ENCODE data around the gene TULP4.

TULP4 gene

GRCh38 chr6:158418501-158418900 is 106.2 kb downstream of the TULP4 start:
- no peak overlapping the region for H3K27ac ChIP-seq
- TF ChIP-seq ZFX (IDR thresholded peaks at IDR 0.05; ENCODE audit: borderline replicate concordance) (no peak), CTCF (IDR thresholded peaks at IDR 0.05) (no peak)

GRCh38 chr6:158419339-158419909 is 107.2 kb downstream of the TULP4 start:
- TF ChIP-seq CTCF (IDR thresholded peaks at IDR 0.05), result no peak
- TF ChIP-seq ZFX (IDR thresholded peaks at IDR 0.05; ENCODE audit: borderline replicate concordance), result no peak
- H3K27ac ChIP-seq, result no peak overlapping the region

DNA sequence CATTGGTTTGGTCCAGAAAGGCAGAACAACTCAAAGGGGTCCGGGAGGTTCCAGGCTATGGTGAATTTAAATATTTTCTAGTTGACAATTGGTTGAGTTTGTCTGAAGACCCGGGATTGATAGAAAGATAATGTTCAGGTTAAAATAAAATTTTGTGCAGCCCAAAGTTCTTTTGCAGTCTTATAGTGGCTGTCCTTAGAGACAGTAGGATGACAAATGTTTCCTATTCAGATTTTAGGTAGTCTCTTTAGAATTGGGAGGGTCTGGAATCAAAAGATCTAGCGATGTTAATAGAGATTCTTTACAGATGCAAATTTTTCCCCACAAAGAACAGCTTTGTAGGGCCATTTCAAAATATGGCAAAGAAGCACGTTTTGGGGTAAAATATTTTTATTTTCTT is 109.1 kb downstream of the TULP4 start:
- TF ChIP-seq ZFX (IDR thresholded peaks at IDR 0.05; ENCODE audit: borderline replicate concordance), result no peak
- TF ChIP-seq CTCF (IDR thresholded peaks at IDR 0.05), result no peak
- no peak overlapping the region for H3K27ac ChIP-seq

- no peak overlapping the region for H3K27ac ChIP-seq
- TF ChIP-seq CTCF (IDR thresholded peaks at IDR 0.05) (no peak), ZFX (IDR thresholded peaks at IDR 0.05; ENCODE audit: borderline replicate concordance) (no peak)
Measured at GRCh38 chr6:158422629-158423238, 110.5 kb downstream of the TULP4 start.

GRCh38 chr6:158431036-158431435 is 118.8 kb downstream of the TULP4 start:
- no peak overlapping the region for H3K27ac ChIP-seq
- TF ChIP-seq ZFX (IDR thresholded peaks at IDR 0.05; ENCODE audit: borderline replicate concordance) (no peak), CTCF (IDR thresholded peaks at IDR 0.05) (no peak)

GRCh38 chr6:158431560-158431959 is 119.3 kb downstream of the TULP4 start:
- TF ChIP-seq CTCF (IDR thresholded peaks at IDR 0.05), result no peak
- no peak for TF ChIP-seq ZFX (IDR thresholded peaks at IDR 0.05; ENCODE audit: borderline replicate concordance)
- H3K27ac ChIP-seq, result no peak overlapping the region

DNA sequence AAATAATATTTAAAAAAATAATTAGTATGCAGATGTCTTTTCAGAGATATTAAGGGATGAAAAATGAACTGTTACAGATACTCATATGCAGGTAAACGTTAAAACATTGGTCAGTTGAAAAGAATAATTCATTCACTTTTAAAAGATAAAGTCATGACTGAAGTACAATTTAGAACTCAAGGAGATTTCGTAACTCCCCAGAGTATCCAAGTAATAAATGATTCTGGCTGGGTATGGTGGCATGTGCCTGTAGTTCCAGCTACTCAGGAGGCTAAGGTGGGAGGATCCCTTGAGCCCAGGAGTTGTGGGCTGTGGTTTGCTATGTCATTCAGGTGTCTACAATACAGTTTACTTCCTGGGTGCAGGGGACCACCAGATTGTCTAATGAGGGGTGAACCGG is 125.3 kb downstream of the TULP4 start:
- no peak for TF ChIP-seq CTCF (IDR thresholded peaks at IDR 0.05)
- no peak for TF ChIP-seq ZFX (IDR thresholded peaks at IDR 0.05; ENCODE audit: borderline replicate concordance)
- H3K27ac ChIP-seq, result no peak overlapping the region
